HepG2 (cell line): Measurements from ENCODE around the gene ADORA2B.

Experiments used
- CAMTA2 ChIP-seq: sonication (generic); formaldehyde crosslinking; IDR thresholded peaks from 2 replicates; pipeline ENCODE4 v1.4.0; 2020; ENCODE audit warnings: mild to moderate bottlenecking, missing genetic modification reagents, borderline replicate concordance
- CEBPB ChIP-seq: IDR thresholded peaks from 2 replicates; pipeline ENCODE4 v1.6.1; 2011; ENCODE audit warnings: low read depth, low read length, improper control_type of control experiment, borderline replicate concordance
- CTCF ChIP-seq: sonication (generic); formaldehyde crosslinking; IDR thresholded peaks from 2 replicates; pipeline ENCODE4 v1.5.0; 2020; ENCODE audit warnings: mild to moderate bottlenecking, missing genetic modification reagents, moderate library complexity
- FOXK2 ChIP-seq: fragments of 450-650 bp; IDR thresholded peaks from 2 replicates; pipeline ENCODE4 v1.6.1; 2016
- ISL2 ChIP-seq: sonication (generic); formaldehyde crosslinking; IDR thresholded peaks from 2 replicates; pipeline ENCODE4 v1.5.0; 2020; ENCODE audit warnings: missing genetic modification reagents
- MYNN ChIP-seq: sonication (generic); formaldehyde crosslinking; IDR thresholded peaks from 2 replicates; pipeline ENCODE4 v1.4.0; 2020; ENCODE audit warnings: mild to moderate bottlenecking, low read depth, missing genetic modification reagents
- NR3C1 ChIP-seq: sonication (generic); formaldehyde crosslinking; IDR thresholded peaks from 2 replicates; pipeline ENCODE4 v1.4.0; 2020; ENCODE audit warnings: missing genetic modification reagents
- SP140L ChIP-seq: sonication (generic); formaldehyde crosslinking; IDR thresholded peaks from 2 replicates; pipeline ENCODE4 v1.4.0; 2020; ENCODE audit warnings: missing genetic modification reagents, borderline replicate concordance
- SP2 ChIP-seq: sonication (generic); formaldehyde crosslinking; IDR thresholded peaks from 2 replicates; pipeline ENCODE4 v1.5.1; 2020; ENCODE audit warnings: mild to moderate bottlenecking, missing genetic modification reagents
- TCF7L2 ChIP-seq: IDR thresholded peaks from 2 replicates; pipeline ENCODE4 v1.6.1; 2011; ENCODE audit warnings: mild to moderate bottlenecking, low read depth, low read length, moderate library complexity
- ZFP82 ChIP-seq: sonication (generic); formaldehyde crosslinking; IDR thresholded peaks from 2 replicates; pipeline ENCODE4 v1.5.1; 2020; ENCODE audit warnings: mild to moderate bottlenecking, missing genetic modification reagents, borderline replicate concordance
- TF ChIP-seq, protein P1 (sequence below): sonication (generic); formaldehyde crosslinking; IDR thresholded peaks from 2 replicates; pipeline ENCODE4 v1.4.0; 2020; ENCODE audit warnings: missing genetic modification reagents
- TF ChIP-seq, protein P2 (sequence below): conservative IDR thresholded peaks from 2 replicates; pipeline ENCODE4 v1.6.1; 2018; ENCODE audit warnings: missing genetic modification reagents
- TF ChIP-seq, protein P3 (sequence below): sonication (generic); formaldehyde crosslinking; IDR thresholded peaks from 2 replicates; pipeline ENCODE4 v1.5.0; 2020; ENCODE audit warnings: mild to moderate bottlenecking, missing genetic modification reagents

DNA sequence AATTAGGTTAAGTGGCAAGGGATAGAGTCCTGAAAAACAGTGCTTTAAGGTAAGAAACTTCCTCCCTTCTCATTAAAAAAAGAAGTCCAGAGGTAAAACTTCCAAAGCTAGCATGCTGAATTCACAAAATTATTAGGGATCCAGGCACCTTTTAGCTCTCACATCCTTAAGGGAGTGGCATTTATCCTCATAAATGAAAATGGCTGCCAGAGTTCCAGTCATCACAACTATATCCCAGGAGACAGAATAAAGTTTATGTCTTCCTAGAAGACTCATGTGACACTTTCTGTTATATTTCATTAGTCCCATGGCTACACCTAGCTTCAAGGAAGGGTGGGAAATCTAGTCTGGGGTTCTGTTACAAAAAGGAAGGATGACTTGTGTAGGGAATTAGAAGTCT lies 23.3 kb upstream of the ADORA2B start:
- TF ChIP-seq, protein P1, sequence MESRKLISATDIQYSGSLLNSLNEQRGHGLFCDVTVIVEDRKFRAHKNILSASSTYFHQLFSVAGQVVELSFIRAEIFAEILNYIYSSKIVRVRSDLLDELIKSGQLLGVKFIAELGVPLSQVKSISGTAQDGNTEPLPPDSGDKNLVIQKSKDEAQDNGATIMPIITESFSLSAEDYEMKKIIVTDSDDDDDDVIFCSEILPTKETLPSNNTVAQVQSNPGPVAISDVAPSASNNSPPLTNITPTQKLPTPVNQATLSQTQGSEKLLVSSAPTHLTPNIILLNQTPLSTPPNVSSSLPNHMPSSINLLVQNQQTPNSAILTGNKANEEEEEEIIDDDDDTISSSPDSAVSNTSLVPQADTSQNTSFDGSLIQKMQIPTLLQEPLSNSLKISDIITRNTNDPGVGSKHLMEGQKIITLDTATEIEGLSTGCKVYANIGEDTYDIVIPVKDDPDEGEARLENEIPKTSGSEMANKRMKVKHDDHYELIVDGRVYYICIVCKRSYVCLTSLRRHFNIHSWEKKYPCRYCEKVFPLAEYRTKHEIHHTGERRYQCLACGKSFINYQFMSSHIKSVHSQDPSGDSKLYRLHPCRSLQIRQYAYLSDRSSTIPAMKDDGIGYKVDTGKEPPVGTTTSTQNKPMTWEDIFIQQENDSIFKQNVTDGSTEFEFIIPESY (CRISPR knock-in tag): no peak
- TF ChIP-seq, protein P2, sequence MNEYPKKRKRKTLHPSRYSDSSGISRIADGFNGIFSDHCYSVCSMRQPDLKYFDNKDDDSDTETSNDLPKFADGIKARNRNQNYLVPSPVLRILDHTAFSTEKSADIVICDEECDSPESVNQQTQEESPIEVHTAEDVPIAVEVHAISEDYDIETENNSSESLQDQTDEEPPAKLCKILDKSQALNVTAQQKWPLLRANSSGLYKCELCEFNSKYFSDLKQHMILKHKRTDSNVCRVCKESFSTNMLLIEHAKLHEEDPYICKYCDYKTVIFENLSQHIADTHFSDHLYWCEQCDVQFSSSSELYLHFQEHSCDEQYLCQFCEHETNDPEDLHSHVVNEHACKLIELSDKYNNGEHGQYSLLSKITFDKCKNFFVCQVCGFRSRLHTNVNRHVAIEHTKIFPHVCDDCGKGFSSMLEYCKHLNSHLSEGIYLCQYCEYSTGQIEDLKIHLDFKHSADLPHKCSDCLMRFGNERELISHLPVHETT: no peak
- TF ChIP-seq CEBPB: no peak
- no peak for TF ChIP-seq ISL2 (CRISPR knock-in tag)
- TF ChIP-seq SP140L (CRISPR knock-in tag): no peak
- TF ChIP-seq ZFP82 (CRISPR knock-in tag): no peak
- no peak for TF ChIP-seq FOXK2
- TF ChIP-seq CTCF (CRISPR knock-in tag): no peak
- no peak for TF ChIP-seq SP2 (CRISPR knock-in tag)
- TF ChIP-seq NR3C1 (CRISPR knock-in tag): no peak
- TF ChIP-seq CAMTA2 (CRISPR knock-in tag): no peak
- TF ChIP-seq, protein P3, sequence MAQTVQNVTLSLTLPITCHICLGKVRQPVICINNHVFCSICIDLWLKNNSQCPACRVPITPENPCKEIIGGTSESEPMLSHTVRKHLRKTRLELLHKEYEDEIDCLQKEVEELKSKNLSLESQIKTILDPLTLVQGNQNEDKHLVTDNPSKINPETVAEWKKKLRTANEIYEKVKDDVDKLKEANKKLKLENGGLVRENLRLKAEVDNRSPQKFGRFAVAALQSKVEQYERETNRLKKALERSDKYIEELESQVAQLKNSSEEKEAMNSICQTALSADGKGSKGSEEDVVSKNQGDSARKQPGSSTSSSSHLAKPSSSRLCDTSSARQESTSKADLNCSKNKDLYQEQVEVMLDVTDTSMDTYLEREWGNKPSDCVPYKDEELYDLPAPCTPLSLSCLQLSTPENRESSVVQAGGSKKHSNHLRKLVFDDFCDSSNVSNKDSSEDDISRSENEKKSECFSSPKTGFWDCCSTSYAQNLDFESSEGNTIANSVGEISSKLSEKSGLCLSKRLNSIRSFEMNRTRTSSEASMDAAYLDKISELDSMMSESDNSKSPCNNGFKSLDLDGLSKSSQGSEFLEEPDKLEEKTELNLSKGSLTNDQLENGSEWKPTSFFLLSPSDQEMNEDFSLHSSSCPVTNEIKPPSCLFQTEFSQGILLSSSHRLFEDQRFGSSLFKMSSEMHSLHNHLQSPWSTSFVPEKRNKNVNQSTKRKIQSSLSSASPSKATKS (CRISPR knock-in tag): no peak
- TF ChIP-seq MYNN (CRISPR knock-in tag): no peak
- no peak for TF ChIP-seq TCF7L2
